Naive thymus-derived CD8-positive, alpha-beta T cell (primary cell): ENCODE results near the gene AP5B1. TPM values are rescaled to one million over a fixed set of nuclear protein-coding genes. Genes with fewer than 3 reads are reported as not detected.
"Not testable (repeated sequence)": the region's sequence is repeated elsewhere in the genome, so short reads cannot be mapped to it uniquely, and the experiment has no call there.

Source experiments
- ATAC-seq, 2 donors: fragments of 150-1000 bp; cut with Tn5 transposase in 1 of 2; sonication (Bioruptor Pico), chemical (Tn5 transposase) in 1 of 2; 1 replicate in 1 of 2; 2 replicates in 1 of 2; pipeline ENCODE4 v1.10.0; 2021; ENCODE audit warnings: mild to moderate bottlenecking in 2 of 2, moderate library complexity in 2 of 2
- POLR2A ChIA-PET: fragments of 350-600 bp; sonication (Branson Sonifier 250); formaldehyde crosslinking; loops from one replicate; lab custom pipeline; 2021; ENCODE audit warnings: antibody characterized with exemption; lab: Charles Lee
- DNase-seq, 10 donors: peaks; one replicate each; pipeline versions ENCODE4 v3.0.0 to v3.0.0-alpha.2; 2020 to 2022
- H3K27ac Mint-ChIP-seq, 10 donors: one replicate each; pipeline ENCODE4 v1.8.0; 2020 to 2022; ENCODE audit warnings: mild to moderate bottlenecking in 10 of 10, mixed read lengths in 10 of 10, moderate library complexity in 4 of 10, inconsistent platforms in 1 of 10
- H3K27me3 Mint-ChIP-seq, 5 donors: one replicate each; pipeline ENCODE4 v1.8.0; 2021 to 2022; ENCODE audit warnings: mixed read lengths in 5 of 5
- H3K36me3 Mint-ChIP-seq, 3 donors: one replicate each; pipeline ENCODE4 v1.8.0; 2020 to 2022; ENCODE audit warnings: mixed read lengths in 3 of 3, mild to moderate bottlenecking in 2 of 3, inconsistent platforms in 1 of 3
- H3K4me1 Mint-ChIP-seq, 4 donors: one replicate each; pipeline ENCODE4 v1.8.0; 2021 to 2022; ENCODE audit warnings: mixed read lengths in 4 of 4
- H3K4me3 Mint-ChIP-seq, 10 donors: one replicate each; pipeline ENCODE4 v1.8.0; 2020 to 2022; ENCODE audit warnings: mild to moderate bottlenecking in 10 of 10, mixed read lengths in 10 of 10, moderate library complexity in 6 of 10, inconsistent platforms in 1 of 10
- H3K9me3 Mint-ChIP-seq, 9 donors: one replicate each; pipeline ENCODE4 v1.8.0; 2020 to 2022; ENCODE audit warnings: mixed read lengths in 9 of 9, mild to moderate bottlenecking in 3 of 9, inconsistent platforms in 1 of 9, moderate library complexity in 1 of 9
- polyA plus RNA-seq, 3 donors: library from polyadenylated mRNA; unstranded; fragments of 300-500 nt; fragmentation: Illumina TruSeq; gene quantifications; one replicate each; pipeline ENCODE4 v1.2.3, GENCODE V29; 2021
- total RNA-seq, 8 experiments: library from RNA in 2 of 8; stranded (reverse) in 2 of 8; gene quantifications; one replicate each; pipeline ENCODE4 v1.2.3 and lab custom pipeline; 2021 to 2026

Gene AP5B1
- total and polyA plus RNA-seq, 5 experiments from 2014 or later = 8.6 to 25.8 (median 15.2) TPM

DNA sequence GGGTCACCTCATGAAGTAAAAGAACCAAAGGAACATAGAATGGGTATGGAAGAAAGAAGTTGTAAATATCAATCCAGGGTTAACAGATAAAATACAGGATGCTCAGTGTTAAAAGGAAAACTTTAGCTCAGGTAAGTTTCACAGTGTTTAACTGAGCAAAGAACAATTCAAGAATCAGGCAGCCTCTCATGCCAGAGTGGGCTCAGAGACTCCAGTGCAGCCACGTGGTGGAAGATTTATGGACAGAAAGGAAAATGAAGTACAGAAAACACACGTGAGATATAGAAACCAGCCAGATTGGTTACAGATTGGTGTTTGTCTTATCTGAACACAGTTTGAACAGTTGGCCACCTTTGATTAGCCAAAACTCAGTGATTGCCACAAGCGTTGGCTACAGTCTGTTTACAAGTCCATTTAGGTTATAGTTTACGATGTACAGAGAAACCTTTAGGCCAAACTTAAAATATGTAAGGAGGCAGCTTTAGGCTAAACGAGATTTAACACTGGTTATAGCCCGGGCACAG, 9.1 kb downstream of the AP5B1 start:
- ATAC-seq (no peak), DNase-seq (no peak)
- Mint-ChIP-seq H3K4me1 (peaks cover 6 to 18% (median 9%) of the 10 kb centered on the region in 4 donors), H3K4me3 (no peak overlapping the region), H3K27me3 (no peaks in the 10 kb centered on the region), H3K9me3 (no peaks in the 10 kb centered on the region), H3K36me3 (no peaks in the 10 kb centered on the region), H3K27ac (peak overlapping the region in 1 of 10 donors; percentile 5)
- POLR2A ChIA-PET = interaction anchor here (0.5 to 2.1 kb wide), 2 partner anchors 8 to 47 kb away, joined by 3 to 7 read pairs; no protein-coding TSS in a partner anchor

DNA sequence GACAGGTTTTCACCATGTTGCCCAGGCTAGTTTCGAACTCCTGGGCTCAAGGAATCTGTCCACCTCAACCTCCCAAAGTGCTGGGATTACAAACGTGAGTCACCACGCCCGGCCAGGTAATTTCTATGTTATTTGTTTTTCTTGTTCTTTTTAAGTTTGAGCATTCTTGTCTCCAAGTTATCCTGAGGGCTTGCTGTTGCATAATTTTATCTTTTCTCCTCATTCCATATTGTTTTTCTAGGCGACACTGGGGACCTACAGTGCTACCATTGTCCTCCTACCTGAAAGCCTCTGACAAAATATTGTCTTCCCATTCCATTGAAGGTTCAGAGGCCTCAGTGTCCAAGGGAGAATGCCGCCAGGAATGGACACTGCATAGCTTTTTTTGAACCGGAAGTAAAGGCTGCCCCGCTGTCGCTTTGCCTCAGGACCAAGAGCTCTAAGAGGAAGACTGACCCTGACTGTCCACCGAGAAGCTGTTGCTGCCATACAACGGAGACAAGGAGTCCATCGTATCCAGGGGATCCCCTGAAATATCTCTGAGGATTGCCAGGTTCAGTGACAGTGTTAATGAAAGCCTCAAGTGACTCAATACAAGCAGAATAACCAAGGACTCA, 9.7 kb downstream of the AP5B1 start:
- Mint-ChIP-seq H3K27ac (no peak overlapping the region), H3K4me1 (peaks cover 6 to 18% (median 8%) of the 10 kb centered on the region in 4 donors), H3K36me3 (no peaks in the 10 kb centered on the region), H3K9me3 (no peaks in the 10 kb centered on the region), H3K27me3 (no peaks in the 10 kb centered on the region), H3K4me3 (no peak overlapping the region)
- POLR2A ChIA-PET = interaction anchor here (0.6 to 2.1 kb wide), 3 partner anchors 9 to 150 kb away, joined by 3 to 7 read pairs (median 5); partner anchors contain the start of gene KAT5
- no peak for DNase-seq
- no peak for ATAC-seq

DNA sequence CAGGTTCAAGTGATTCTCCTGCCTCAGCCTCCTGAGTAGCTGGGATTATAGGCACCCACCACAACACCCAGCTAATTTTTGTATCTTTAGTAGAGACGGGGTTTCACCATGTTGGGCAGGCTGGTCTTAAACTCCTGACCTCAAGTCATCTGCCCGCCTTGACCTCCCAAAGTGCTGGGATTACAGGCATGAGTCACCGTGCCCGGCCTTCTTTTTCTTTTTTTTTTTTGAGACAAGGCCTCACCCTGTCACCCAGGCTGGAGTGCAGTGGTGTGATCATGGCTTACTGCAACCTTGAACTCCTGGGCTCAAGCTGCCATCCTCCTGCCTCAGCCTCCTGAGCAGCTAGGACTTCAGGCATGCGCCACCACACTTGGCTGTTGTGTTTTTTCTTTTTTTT, 13.0 kb downstream of the AP5B1 start:
- POLR2A ChIA-PET = interaction anchor here (0.7 to 1.1 kb wide), 2 partner anchors 11 to 192 kb away, joined by 3 to 4 read pairs; partner anchors contain the start of gene EHBP1L1

DNA sequence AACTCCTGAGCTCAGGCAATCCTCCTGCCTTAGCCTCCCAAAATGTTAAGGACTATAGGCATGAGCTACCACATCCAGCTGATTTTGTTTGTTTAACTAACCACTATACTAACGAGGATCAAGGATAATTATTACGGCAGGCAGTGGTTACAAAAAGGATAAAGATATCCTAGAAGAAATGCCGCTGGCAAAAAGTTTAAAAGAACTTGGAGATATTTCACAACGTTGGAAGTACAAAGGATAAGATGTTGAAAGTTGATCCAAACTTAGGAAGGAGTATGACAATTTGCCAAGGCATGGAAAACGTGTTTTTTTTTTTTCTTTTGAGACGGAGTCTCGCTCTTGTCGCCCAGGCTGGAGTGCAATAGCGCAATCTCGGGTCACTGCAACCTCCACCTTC, 13.4 kb downstream of the AP5B1 start:
- DNase-seq (no peak), ATAC-seq (no peak)
- POLR2A ChIA-PET = interaction anchor here (0.7 to 1.1 kb wide), 3 partner anchors 12 to 192 kb away, joined by 3 to 4 read pairs (median 4); partner anchors contain the start of gene EHBP1L1
- no peaks in the 10 kb centered on the region for H3K36me3 Mint-ChIP-seq
- H3K27me3 Mint-ChIP-seq = no peaks in the 10 kb centered on the region
- H3K4me3 Mint-ChIP-seq = no peak overlapping the region
- no peak overlapping the region for H3K27ac Mint-ChIP-seq
- no peaks in the 10 kb centered on the region for H3K9me3 Mint-ChIP-seq
- peaks cover 4 to 9% (median 6%) of the 10 kb centered on the region in 4 donors for H3K4me1 Mint-ChIP-seq

More for the DNA sequence above, 13.0 kb downstream of the AP5B1 start:
- not testable (repeated sequence) for H3K36me3 Mint-ChIP-seq, H3K9me3 Mint-ChIP-seq, ATAC-seq, H3K4me1 Mint-ChIP-seq, H3K4me3 Mint-ChIP-seq, DNase-seq, H3K27me3 Mint-ChIP-seq, H3K27ac Mint-ChIP-seq

DNA sequence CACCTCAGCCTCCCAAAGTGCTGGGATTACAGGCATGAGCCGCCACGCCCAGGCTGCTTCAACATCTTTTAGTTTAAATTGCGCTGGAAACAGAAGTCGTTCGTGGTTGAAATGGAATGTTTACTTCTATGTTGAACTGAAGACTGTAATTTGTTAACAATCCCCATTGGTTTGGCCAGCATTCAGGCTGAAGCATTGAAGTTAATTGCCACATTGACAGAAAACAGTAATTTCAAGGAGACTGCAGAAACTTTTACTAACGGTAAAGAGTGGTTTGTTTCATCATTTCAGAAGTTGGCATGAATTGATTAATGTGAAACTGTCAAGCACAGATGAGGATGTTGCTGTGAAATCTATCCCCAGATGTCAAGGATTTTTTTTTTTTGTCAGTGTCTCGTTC, 14.2 kb downstream of the AP5B1 start:
- Mint-ChIP-seq H3K27me3 (no peaks in the 10 kb centered on the region), H3K4me3 (no peak overlapping the region), H3K4me1 (peaks cover 4 to 9% (median 6%) of the 10 kb centered on the region in 4 donors), H3K9me3 (no peaks in the 10 kb centered on the region), H3K27ac (no peak overlapping the region), H3K36me3 (no peaks in the 10 kb centered on the region)
- DNase-seq (no peak), ATAC-seq (no peak)
- POLR2A ChIA-PET = no interaction called here

DNA sequence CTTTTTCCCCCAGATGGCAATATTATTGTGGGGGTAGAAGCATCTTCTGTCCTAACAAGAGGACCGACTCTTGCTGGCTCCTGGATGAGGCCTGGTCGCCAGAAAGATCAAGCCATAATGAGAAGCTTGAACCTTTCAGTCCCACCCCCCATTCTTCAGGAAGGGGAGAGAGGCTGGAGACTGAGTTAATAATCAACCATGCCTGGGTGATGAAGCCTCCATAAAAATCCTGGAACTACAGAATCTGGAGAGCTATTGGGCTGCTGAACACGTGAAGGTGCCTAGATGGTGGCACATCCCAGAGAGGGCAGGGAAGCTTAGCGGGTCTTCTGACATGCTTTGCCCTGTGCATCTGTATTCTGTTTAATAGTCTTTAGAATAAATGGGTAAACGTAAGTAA, 16.3 kb downstream of the AP5B1 start:
- no peak for ATAC-seq
- Mint-ChIP-seq H3K27me3 (peaks cover 0 to 7% (median under 1%) of the 10 kb centered on the region in 5 donors), H3K9me3 (no peaks in the 10 kb centered on the region), H3K27ac (no peak overlapping the region), H3K4me3 (no peak overlapping the region), H3K36me3 (no peaks in the 10 kb centered on the region), H3K4me1 (peaks cover 0 to 1% (median under 1%) of the 10 kb centered on the region in 4 donors)
- POLR2A ChIA-PET = interaction anchor here (0.6 kb wide), 1 partner anchor 489 kb away, joined by 3 read pairs; no protein-coding TSS in a partner anchor
- no peak for DNase-seq

DNA sequence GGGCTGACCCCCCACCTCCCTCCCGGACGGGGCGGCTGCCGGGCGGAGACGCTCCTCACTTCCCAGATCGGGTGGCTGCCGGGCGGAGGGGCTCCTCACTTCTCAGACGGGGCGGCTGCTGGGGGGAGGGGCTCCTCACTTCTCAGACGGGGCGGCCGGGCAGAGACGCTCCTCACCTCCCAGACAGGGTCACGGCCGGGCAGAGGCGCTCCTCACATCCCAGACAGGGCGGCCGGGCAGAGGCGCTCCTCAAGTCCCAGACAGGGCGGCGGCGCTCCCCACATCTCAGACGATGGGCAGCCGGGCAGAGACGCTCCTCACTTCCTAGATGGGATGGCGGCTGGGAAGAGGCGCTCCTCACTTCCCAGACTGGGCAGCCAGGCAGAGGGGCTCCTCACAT, 18.0 kb downstream of the AP5B1 start:
- H3K36me3 Mint-ChIP-seq, DNase-seq, H3K4me3 Mint-ChIP-seq, POLR2A ChIA-PET, H3K4me1 Mint-ChIP-seq, H3K9me3 Mint-ChIP-seq, H3K27ac Mint-ChIP-seq, ATAC-seq: not testable (repeated sequence)
- H3K27me3 Mint-ChIP-seq = peaks cover 0 to 12% (median 2%) of the 10 kb centered on the region in 5 donors

DNA sequence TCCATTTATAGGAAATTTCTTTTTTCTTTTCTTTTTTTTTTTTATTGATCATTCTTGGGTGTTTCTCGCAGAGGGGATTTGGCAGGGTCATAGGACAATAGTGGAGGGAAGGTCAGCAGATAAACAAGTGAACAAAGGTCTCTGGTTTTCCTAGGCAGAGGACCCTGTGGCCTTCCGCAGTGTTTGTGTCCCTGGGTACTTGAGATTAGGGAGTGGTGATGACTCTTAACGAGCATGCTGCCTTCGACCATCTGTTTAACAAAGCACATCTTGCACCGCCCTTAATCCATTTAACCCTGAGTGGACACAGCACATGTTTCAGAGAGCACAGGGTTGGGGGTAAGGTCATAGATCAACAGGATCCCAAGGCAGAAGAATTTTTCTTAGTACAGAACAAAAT, 18.6 kb downstream of the AP5B1 start:
- H3K4me3 Mint-ChIP-seq, H3K9me3 Mint-ChIP-seq, H3K27ac Mint-ChIP-seq, ATAC-seq, H3K4me1 Mint-ChIP-seq, POLR2A ChIA-PET, DNase-seq, H3K36me3 Mint-ChIP-seq: not testable (repeated sequence)
- H3K27me3 Mint-ChIP-seq = peaks cover 0 to 18% (median 5%) of the 10 kb centered on the region in 5 donors

DNA sequence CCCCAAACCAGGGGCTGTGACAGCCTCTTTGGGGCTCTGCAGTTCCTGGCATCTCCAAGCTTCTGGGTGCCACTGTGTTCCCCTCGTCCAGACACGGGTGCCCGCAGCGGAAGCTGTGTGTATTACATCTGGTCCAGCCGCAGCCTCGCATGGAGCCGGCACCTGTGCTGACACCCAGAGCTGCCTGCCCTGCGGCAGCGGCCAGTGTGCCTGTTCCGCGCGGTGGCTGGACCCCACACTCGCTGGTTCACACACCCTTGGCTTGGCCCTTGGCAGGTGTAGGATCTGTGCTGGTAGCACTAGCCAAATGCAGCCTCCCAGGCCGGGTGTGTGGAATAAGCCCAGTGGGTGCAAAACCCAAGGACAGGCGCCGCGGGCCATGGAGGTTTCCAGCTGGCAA, 35.7 kb downstream of the AP5B1 start:
- Mint-ChIP-seq H3K27ac (no peak overlapping the region), H3K9me3 (no peaks in the 10 kb centered on the region), H3K4me3 (no peak overlapping the region), H3K4me1 (peaks cover 0 to 1% (median 0%) of the 10 kb centered on the region in 4 donors), H3K27me3 (peaks cover 5 to 13% (median 10%) of the 10 kb centered on the region in 5 donors), H3K36me3 (no peaks in the 10 kb centered on the region)
- DNase-seq (no peak), ATAC-seq (no peak)
- POLR2A ChIA-PET = no interaction called here

DNA sequence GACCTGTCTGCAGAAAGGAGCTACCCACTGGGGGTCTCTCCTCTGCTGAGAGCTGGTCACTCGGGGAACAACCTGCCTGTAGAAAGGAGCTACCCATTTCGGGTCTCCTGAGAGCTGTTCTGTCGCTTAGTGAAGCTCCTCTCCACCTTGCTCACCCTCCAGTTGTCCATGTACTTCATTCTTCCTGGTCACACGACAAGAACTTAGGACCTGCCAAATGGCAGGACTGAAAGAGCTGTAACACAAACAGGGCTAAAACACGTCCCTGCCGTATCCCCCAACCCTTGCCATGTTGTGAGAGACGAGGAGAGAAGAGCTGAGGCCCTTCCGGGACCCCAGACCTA, 36.1 kb downstream of the AP5B1 start:
- no peaks in the 10 kb centered on the region for H3K36me3 Mint-ChIP-seq
- no peak for ATAC-seq
- H3K4me3 Mint-ChIP-seq = no peak overlapping the region
- H3K4me1 Mint-ChIP-seq = peaks cover 0 to 1% (median 0%) of the 10 kb centered on the region in 4 donors
- H3K27me3 Mint-ChIP-seq = peaks cover 4 to 11% (median 10%) of the 10 kb centered on the region in 5 donors
- POLR2A ChIA-PET = no interaction called here
- no peaks in the 10 kb centered on the region for H3K9me3 Mint-ChIP-seq
- no peak overlapping the region for H3K27ac Mint-ChIP-seq
- DNase-seq = no peak

DNA sequence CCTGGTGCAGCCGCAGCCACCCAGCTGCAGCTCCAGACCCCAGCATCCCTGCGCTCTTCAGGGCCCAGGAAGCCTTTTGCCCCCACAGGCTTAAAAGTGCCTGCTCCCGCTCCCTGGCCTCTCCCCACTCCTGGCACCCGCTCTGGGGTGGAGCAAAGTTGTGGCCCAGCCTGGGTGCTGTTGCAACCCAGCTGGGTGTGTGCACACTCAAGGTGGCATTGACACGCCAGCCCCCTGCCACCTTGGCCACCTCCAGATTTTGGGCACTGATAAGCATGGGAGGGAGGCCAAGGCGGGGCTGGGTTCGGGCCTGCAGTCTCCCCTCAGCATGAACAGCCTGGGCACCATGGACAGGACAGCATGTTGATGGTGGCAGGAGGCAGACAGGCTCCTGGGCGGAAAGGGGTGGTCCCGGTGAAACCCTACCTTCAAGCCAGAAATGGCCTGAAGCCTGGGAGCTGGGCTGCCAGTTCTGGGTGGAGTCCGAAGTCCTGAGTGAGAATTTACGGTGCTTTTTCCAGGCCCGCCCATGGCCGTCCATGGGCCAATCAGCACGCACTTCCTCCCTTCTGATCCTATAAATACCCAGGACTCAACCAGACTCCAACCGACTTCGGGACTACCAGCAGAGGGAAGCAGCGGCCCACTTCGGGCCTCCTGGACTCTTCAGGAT, 36.6 kb downstream of the AP5B1 start:
- Mint-ChIP-seq H3K9me3 (no peaks in the 10 kb centered on the region), H3K27me3 (peaks cover 4 to 11% (median 10%) of the 10 kb centered on the region in 5 donors), H3K36me3 (no peaks in the 10 kb centered on the region), H3K4me3 (no peak overlapping the region), H3K27ac (no peak overlapping the region), H3K4me1 (peaks cover 0 to 1% (median 0%) of the 10 kb centered on the region in 4 donors)
- ATAC-seq = no peak
- POLR2A ChIA-PET = no interaction called here
- peak in 1 of 10 donors; percentile 57 for DNase-seq

DNA sequence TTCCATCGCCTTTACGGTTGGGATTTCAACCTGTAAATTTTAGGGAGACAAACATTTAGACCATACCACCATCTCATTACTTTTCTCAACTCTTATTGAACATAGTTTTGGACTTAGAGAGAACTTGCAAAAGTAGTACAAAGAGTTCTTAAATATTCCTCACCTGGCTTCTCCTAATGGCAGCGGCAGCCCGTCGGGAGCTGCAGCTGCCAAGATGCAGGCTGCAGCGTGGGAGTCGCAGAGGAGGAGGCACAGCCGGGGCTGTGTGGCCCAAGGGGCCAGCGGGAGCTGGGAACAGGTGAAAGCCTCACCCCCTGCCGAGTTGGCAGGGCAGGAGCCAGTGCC, 37.1 kb downstream of the AP5B1 start:
- ATAC-seq (no peak), DNase-seq (no peak)
- Mint-ChIP-seq H3K4me1 (peaks cover 0 to 1% (median 0%) of the 10 kb centered on the region in 4 donors), H3K27me3 (peaks cover 4 to 11% (median 10%) of the 10 kb centered on the region in 5 donors), H3K36me3 (no peaks in the 10 kb centered on the region), H3K9me3 (no peaks in the 10 kb centered on the region), H3K4me3 (no peak overlapping the region), H3K27ac (peak overlapping the region in 1 of 10 donors; percentile 4)
- POLR2A ChIA-PET = no interaction called here

DNA sequence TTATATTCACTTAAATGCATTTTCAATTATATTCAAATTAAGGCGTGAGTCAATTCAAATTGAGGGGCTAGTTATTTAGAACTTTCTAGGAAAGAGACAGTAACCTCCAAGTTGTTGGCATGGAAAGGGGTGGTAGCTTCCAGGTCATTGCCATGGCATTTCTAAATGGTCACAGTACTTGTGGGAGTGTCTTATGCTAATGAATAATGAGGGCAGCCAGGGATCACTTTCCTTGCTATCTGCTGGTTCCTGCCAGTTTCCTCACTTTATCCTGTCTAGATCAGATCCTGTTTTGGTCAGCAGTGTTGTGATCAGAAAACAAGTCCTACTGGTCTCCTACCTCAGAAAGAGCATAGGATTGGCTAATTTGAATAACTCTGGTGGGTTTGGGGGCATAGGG, 38.4 kb downstream of the AP5B1 start:
- no peaks in the 10 kb centered on the region for H3K9me3 Mint-ChIP-seq

More for the DNA sequence above, 38.4 kb downstream of the AP5B1 start:
- POLR2A ChIA-PET = no interaction called here
- peaks cover 5 to 22% (median 10%) of the 10 kb centered on the region in 5 donors for H3K27me3 Mint-ChIP-seq
- no peak for DNase-seq
- peaks cover 0 to 1% (median 0%) of the 10 kb centered on the region in 4 donors for H3K4me1 Mint-ChIP-seq
- no peak for ATAC-seq
- H3K36me3 Mint-ChIP-seq = no peaks in the 10 kb centered on the region
- no peak overlapping the region for H3K27ac Mint-ChIP-seq
- H3K4me3 Mint-ChIP-seq = no peak overlapping the region
